BJ (cell line): ENCODE data around the gene MATN4. TPM values are rescaled to one million over a fixed set of nuclear protein-coding genes. Genes with fewer than 3 reads are reported as not detected.

Source experiments
- CTCF ChIA-PET: fragments of 350-600 bp; formaldehyde crosslinking; extraction: SDS; loops from one replicate; lab custom pipeline; 2021; ENCODE audit warnings: antibody characterized with exemption, inconsistent platforms; lab: Yijun Ruan, JAX
- POLR2A ChIA-PET: fragments of 300-600 bp; sonication (Branson Sonifier 250); formaldehyde crosslinking; extraction: SDS; loops from one replicate; lab custom pipeline; 2021; ENCODE audit warnings: antibody characterized with exemption; lab: Charles Lee
- DNase-seq: peaks from one replicate; pipeline ENCODE4 v3.0.0-alpha.2; 2011; ENCODE audit warnings: low read depth
- H3K27me3 ChIP-seq: 2 replicates; pipeline ENCODE4 v1.6.0; 2011; ENCODE audit warnings: low read length; ENCODE audit not compliant: control insufficient read depth, insufficient read depth
- H3K36me3 ChIP-seq: 2 replicates; pipeline ENCODE4 v1.5.1; 2011; ENCODE audit warnings: low read length; ENCODE audit not compliant: control insufficient read depth, insufficient read depth
- H3K4me3 ChIP-seq: 2 replicates; pipeline ENCODE4 v1.5.1; 2011; ENCODE audit warnings: low read depth, mild to moderate bottlenecking, control low read depth, low read length
- CTCF ChIP-seq: IDR thresholded peaks from 2 replicates; pipeline ENCODE4 v1.5.1; 2011; ENCODE audit warnings: low read depth, mild to moderate bottlenecking, control low read depth, inconsistent platforms, low read length, moderate library complexity; ENCODE audit not compliant: insufficient read depth
- polyA plus RNA-seq: library from polyadenylated mRNA; depleted of rRNA; stranded (reverse); fragments of >200 nt; gene quantifications from 2 replicates; pipeline ENCODE4 v1.2.3, GENCODE V29; 2011; rRNA removed

Gene MATN4
- polyA plus RNA-seq, 1 experiment: 0.06 TPM

GRCh38 chr20:45253261-45253660 is 54.8 kb downstream of the MATN4 start:
- no peak for TF ChIP-seq CTCF
- H3K4me3 ChIP-seq: no peak overlapping the region
- peaks cover 3% of the 10 kb centered on the region for H3K27me3 ChIP-seq
- POLR2A ChIA-PET: no interaction called here
- H3K36me3 ChIP-seq: no peaks in the 10 kb centered on the region
- CTCF ChIA-PET: interaction anchor here (1.6 kb wide), 1 partner anchor 10 kb away, joined by 5 read pairs; no protein-coding TSS in a partner anchor
- no peak for DNase-seq

- CTCF ChIA-PET: no interaction called here
- TF ChIP-seq CTCF: no peak
- H3K27me3 ChIP-seq: peaks cover 4% of the 10 kb centered on the region
- no peak overlapping the region for H3K4me3 ChIP-seq
- POLR2A ChIA-PET: no interaction called here
- DNase-seq: no peak
- H3K36me3 ChIP-seq: no peaks in the 10 kb centered on the region
Measured at GRCh38 chr20:45251884-45252560, 56.1 kb downstream of the MATN4 start.

- CTCF ChIA-PET: no interaction called here
- no peak for TF ChIP-seq CTCF
- Histone ChIP-seq H3K36me3 (no peaks in the 10 kb centered on the region), H3K4me3 (no peak overlapping the region), H3K27me3 (peaks cover 4% of the 10 kb centered on the region)
- DNase-seq: no peak
- POLR2A ChIA-PET: no interaction called here
Measured at GRCh38 chr20:45248609-45249008, 59.5 kb downstream of the MATN4 start.

GRCh38 chr20:45247865-45248264 is 60.2 kb downstream of the MATN4 start:
- peaks cover 3% of the 10 kb centered on the region for H3K27me3 ChIP-seq
- DNase-seq: no peak
- H3K4me3 ChIP-seq: no peak overlapping the region
- no peak for TF ChIP-seq CTCF
- no peaks in the 10 kb centered on the region for H3K36me3 ChIP-seq
- POLR2A ChIA-PET: no interaction called here
- CTCF ChIA-PET: no interaction called here

GRCh38 chr20:45246109-45246508 is 62.0 kb downstream of the MATN4 start:
- ChIA-PET POLR2A (no interaction called here), CTCF (interaction anchor here (0.5 to 1.1 kb wide), 2 partner anchors 73 to 125 kb away, joined by 3 read pairs; no protein-coding TSS in a partner anchor)
- H3K36me3 ChIP-seq: no peaks in the 10 kb centered on the region
- TF ChIP-seq CTCF: no peak
- no peak for DNase-seq
- H3K4me3 ChIP-seq: no peak overlapping the region
- H3K27me3 ChIP-seq: peaks cover 2% of the 10 kb centered on the region

Other genes with a start within 250 kb of the MATN4 start
- gene KCNS1, start 207.2 kb downstream of the MATN4 start, polyA plus RNA-seq: 0.64 and 0.74 TPM in 2 replicates
- gene WFDC5, start 193.1 kb downstream of the MATN4 start, polyA plus RNA-seq: not detected in 2 replicates
- gene WFDC12, start 183.8 kb downstream of the MATN4 start, polyA plus RNA-seq: not detected in 2 replicates
- gene PI3, start 133.4 kb downstream of the MATN4 start, polyA plus RNA-seq: not detected in 2 replicates
- gene SEMG1, start 101.3 kb downstream of the MATN4 start, polyA plus RNA-seq: not detected in 2 replicates
- gene SEMG2, start 86.9 kb downstream of the MATN4 start, polyA plus RNA-seq: not detected in 2 replicates
- gene SLPI, start 53.7 kb downstream of the MATN4 start, polyA plus RNA-seq: 0.21 TPM in 1 of 2 replicates, not detected in the other
- not detected in 2 replicates for gene RBPJL, start 1.5 kb downstream of the MATN4 start, polyA plus RNA-seq
- gene SDC4, start 40.1 kb upstream of the MATN4 start, polyA plus RNA-seq: 147 and 153 TPM in 2 replicates
- gene SYS1, start 54.9 kb upstream of the MATN4 start, polyA plus RNA-seq: 38.8 and 71.4 TPM in 2 replicates
- gene TP53TG5, start 70.0 kb upstream of the MATN4 start, polyA plus RNA-seq: not detected in 2 replicates
- gene DBNDD2, start 100.0 kb upstream of the MATN4 start, polyA plus RNA-seq: 69.4 and 77.0 TPM in 2 replicates
- 135 and 236 TPM in 2 replicates for gene PIGT, start 107.8 kb upstream of the MATN4 start, polyA plus RNA-seq
- gene WFDC2, start 161.5 kb upstream of the MATN4 start, polyA plus RNA-seq: not detected in 2 replicates
- not detected in 2 replicates for gene SPINT3, start 207.3 kb upstream of the MATN4 start, polyA plus RNA-seq
- gene WFDC6, start 231.2 kb upstream of the MATN4 start, polyA plus RNA-seq: not detected in 2 replicates
- not detected in 2 replicates for gene EPPIN, start 239.1 kb upstream of the MATN4 start, polyA plus RNA-seq